Mucosa of descending colon (tissue), 3 donors: ENCODE results near the gene ZNF33B. TPM values are rescaled to one million over a fixed set of nuclear protein-coding genes. Genes with fewer than 3 reads are reported as not detected.

Experiments
- ATAC-seq: fragments of 200-7000 bp; cut with Tn5 transposase; one replicate; pipeline ENCODE4 v1.9.1; 2020; ENCODE audit warnings: mild to moderate bottlenecking, moderate library complexity
- DNase-seq, 3 donors: peaks; one replicate each; pipeline ENCODE4 v3.0.0-alpha.2; 2020
- H3K36me3 ChIP-seq: fragments of 200-600 bp; one replicate; pipeline ENCODE4 v1.8.0; 2021; ENCODE audit warnings: low read depth, mild to moderate bottlenecking
- H3K4me1 ChIP-seq: fragments of 200-600 bp; one replicate; pipeline ENCODE4 v1.8.0; 2021; ENCODE audit warnings: low read depth, mild to moderate bottlenecking
- H3K4me3 ChIP-seq: fragments of 200-600 bp; one replicate; pipeline ENCODE4 v1.8.0; 2021; ENCODE audit warnings: mild to moderate bottlenecking
- H3K9me3 ChIP-seq: fragments of 200-600 bp; one replicate; pipeline ENCODE4 v1.8.0; 2021; ENCODE audit warnings: mild to moderate bottlenecking
- intact Hi-C, 2 donors: fragments of 100-400 bp; cut with DNase I in 1 of 2; cut with micrococcal nuclease in 1 of 2; formaldehyde crosslinking; loops; one replicate each; pipeline versions ENCODE4 v1.11.0 to v1.11.1; 2022; cut with DNase I, micrococcal nuclease
- total RNA-seq, 3 donors: library from RNA; stranded (reverse); fragmentation: NEBNext Ultra II Directional in 2 of 3; extraction: Animal tissue kit (Norgen Biotek cat#: 25700) in 2 of 3; gene quantifications; one replicate each; pipeline versions ENCODE4 v1.2.1 to v1.2.4, GENCODE V29; 2021 to 2023
- TF ChIP-seq, protein P1 (sequence below): fragments of 200-600 bp; IDR thresholded peaks from one replicate; pipeline ENCODE4 v1.8.0; 2022; ENCODE audit warnings: antibody characterized with exemption, mild to moderate bottlenecking
- donor health status: DM: no; HTN: no; CAD: no; lungs with moderate emphysema.
- donor health status: DM: no; HTN: no; CAD: no.
- donor health status: DM: no; HTN: yes; CAD: no.

Gene ZNF33B
- total RNA-seq, 3 donors from 2014 or later = 22.2 to 36.7 (median 28.2) TPM

DNA sequence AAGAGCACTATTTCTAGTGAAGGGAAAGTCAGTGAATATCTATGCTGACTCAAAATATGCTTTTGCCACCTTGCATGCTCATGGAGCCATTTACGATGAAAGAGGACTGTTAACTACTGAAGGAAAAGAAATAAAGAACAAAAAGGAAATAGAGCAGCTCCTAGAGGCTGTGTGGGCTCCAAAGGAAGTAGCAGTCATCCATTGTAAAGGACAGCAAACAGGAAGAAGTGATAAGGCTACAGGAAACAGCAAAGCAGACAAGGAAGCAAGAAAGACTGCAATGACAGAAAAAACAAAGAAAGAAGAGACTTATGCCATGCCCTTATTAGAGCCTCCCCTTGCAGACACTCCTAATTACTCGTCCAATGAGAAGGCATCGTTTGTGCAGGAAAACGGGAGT, 12.0 kb upstream of the ZNF33B start:
- DNase-seq (no peak), ATAC-seq (no peak)
- Histone ChIP-seq H3K4me3 (no peak overlapping the region), H3K4me1 (no peaks in the 10 kb centered on the region), H3K9me3 (no peaks in the 10 kb centered on the region), H3K36me3 (no peaks in the 10 kb centered on the region)
- intact Hi-C loops = no loop called here
- TF ChIP-seq, protein P1, sequence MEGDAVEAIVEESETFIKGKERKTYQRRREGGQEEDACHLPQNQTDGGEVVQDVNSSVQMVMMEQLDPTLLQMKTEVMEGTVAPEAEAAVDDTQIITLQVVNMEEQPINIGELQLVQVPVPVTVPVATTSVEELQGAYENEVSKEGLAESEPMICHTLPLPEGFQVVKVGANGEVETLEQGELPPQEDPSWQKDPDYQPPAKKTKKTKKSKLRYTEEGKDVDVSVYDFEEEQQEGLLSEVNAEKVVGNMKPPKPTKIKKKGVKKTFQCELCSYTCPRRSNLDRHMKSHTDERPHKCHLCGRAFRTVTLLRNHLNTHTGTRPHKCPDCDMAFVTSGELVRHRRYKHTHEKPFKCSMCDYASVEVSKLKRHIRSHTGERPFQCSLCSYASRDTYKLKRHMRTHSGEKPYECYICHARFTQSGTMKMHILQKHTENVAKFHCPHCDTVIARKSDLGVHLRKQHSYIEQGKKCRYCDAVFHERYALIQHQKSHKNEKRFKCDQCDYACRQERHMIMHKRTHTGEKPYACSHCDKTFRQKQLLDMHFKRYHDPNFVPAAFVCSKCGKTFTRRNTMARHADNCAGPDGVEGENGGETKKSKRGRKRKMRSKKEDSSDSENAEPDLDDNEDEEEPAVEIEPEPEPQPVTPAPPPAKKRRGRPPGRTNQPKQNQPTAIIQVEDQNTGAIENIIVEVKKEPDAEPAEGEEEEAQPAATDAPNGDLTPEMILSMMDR = no peak

- TF ChIP-seq, protein P1 = no peak
- no peak for ATAC-seq
These were observed 10.1 kb upstream of the ZNF33B start for GRCh38 chr10:42648512-42648911.

GRCh38 chr10:42646687-42647640, 8.6 kb upstream of the ZNF33B start:
- DNase-seq = peak in 1 of 3 donors; percentile 66
- H3K36me3 ChIP-seq = no peaks in the 10 kb centered on the region
- no peaks in the 10 kb centered on the region for H3K4me1 ChIP-seq
- no peaks in the 10 kb centered on the region for H3K9me3 ChIP-seq
- intact Hi-C loops = no loop called here
- TF ChIP-seq, protein P1 = no peak
- no peak overlapping the region for H3K4me3 ChIP-seq
- ATAC-seq = peak; percentile 64

More at GRCh38 chr10:42648512-42648911, 10.1 kb upstream of the ZNF33B start:
- intact Hi-C loops = no loop called here
- Histone ChIP-seq H3K4me1 (no peaks in the 10 kb centered on the region), H3K9me3 (no peaks in the 10 kb centered on the region), H3K36me3 (no peaks in the 10 kb centered on the region), H3K4me3 (no peak overlapping the region)
- no peak for DNase-seq

DNA sequence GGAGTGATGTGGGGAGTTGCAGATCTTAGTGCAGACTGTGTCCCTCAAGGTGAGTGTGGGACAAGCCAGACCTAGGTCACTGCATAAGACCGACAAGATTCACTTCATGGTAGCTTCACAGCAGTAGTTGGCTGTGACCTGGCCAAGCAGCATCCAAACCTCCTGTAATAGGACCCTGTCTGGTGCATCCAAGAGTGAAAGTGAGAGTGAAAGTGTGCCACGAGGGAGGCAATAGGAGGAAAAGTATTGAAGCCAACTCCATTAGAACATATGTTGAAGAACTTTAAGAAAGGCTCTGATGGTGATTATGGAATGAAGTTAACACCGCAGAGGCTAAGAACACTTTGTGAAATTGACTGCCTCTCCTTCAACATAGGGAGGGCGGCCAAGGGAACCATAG, 7.8 kb upstream of the ZNF33B start:
- H3K4me3 ChIP-seq = no peak overlapping the region
- intact Hi-C loops = no loop called here
- DNase-seq (no peak), ATAC-seq (no peak)
- H3K4me1 ChIP-seq = peaks cover under 1% of the 10 kb centered on the region
- H3K9me3 ChIP-seq = no peaks in the 10 kb centered on the region
- TF ChIP-seq, protein P1 = no peak
- H3K36me3 ChIP-seq = no peaks in the 10 kb centered on the region

- DNase-seq (no peak), ATAC-seq (no peak)
- H3K9me3 ChIP-seq = no peaks in the 10 kb centered on the region
- H3K4me3 ChIP-seq = no peak overlapping the region
- H3K36me3 ChIP-seq = no peaks in the 10 kb centered on the region
- intact Hi-C loops = no loop called here
- TF ChIP-seq, protein P1 = no peak
- H3K4me1 ChIP-seq = peaks cover 7% of the 10 kb centered on the region
These were observed 7.1 kb upstream of the ZNF33B start for GRCh38 chr10:42645516-42645915.
